ENCODE results near the gene STK36.

STK36 gene

GRCh38 chr2:218671654-218672566 is at the start of gene STK36, which contains the start of gene RNF25:
Gene STK36, plus strand, starts transcription at chr2:218672086. Its CDS starts 744 bp downstream, at chr2:218672830.
Gene RNF25, minus strand, starts transcription at chr2:218672002. Its CDS starts 32 bp downstream, at chr2:218671970.
- DNase-seq (ENCODE audit: low read depth, low spot score) = peak; percentile 54

GRCh38 chr2:218622606-218623365 is 49.1 kb upstream of the STK36 start:
- no peak for DNase-seq (ENCODE audit: low read depth, low spot score)

- no peak for DNase-seq (ENCODE audit: low read depth, low spot score)
Observed at GRCh38 chr2:218623366-218623705, 48.5 kb upstream of the STK36 start.

GRCh38 chr2:218626369-218626768 is 45.5 kb upstream of the STK36 start:
- DNase-seq (ENCODE audit: low read depth, low spot score) = no peak

GRCh38 chr2:218627939-218628338 is 43.9 kb upstream of the STK36 start:
- DNase-seq (ENCODE audit: low read depth, low spot score) = no peak

GRCh38 chr2:218631837-218632236 is 40.0 kb upstream of the STK36 start:
- DNase-seq (ENCODE audit: low read depth, low spot score) = no peak

GRCh38 chr2:218635719-218636118 is 36.2 kb upstream of the STK36 start:
- no peak for DNase-seq (ENCODE audit: low read depth, low spot score)

- no peak for DNase-seq (ENCODE audit: low read depth, low spot score)
Observed at GRCh38 chr2:218638372-218638771, 33.5 kb upstream of the STK36 start.

- DNase-seq (ENCODE audit: low read depth, low spot score) = no peak
Observed at GRCh38 chr2:218642121-218642656, 29.7 kb upstream of the STK36 start.

- no peak for DNase-seq (ENCODE audit: low read depth, low spot score)
Observed at GRCh38 chr2:218642786-218643185, 29.1 kb upstream of the STK36 start.

GRCh38 chr2:218643751-218644310 is 28.1 kb upstream of the STK36 start:
- no peak for DNase-seq (ENCODE audit: low read depth, low spot score)

GRCh38 chr2:218644721-218645120 is 27.2 kb upstream of the STK36 start:
- no peak for DNase-seq (ENCODE audit: low read depth, low spot score)

- DNase-seq (ENCODE audit: low read depth, low spot score) = no peak
Observed at GRCh38 chr2:218645126-218645525, 26.8 kb upstream of the STK36 start.

- no peak for DNase-seq (ENCODE audit: low read depth, low spot score)
Observed at GRCh38 chr2:218648088-218648786, 23.6 kb upstream of the STK36 start.

GRCh38 chr2:218648787-218649100 is 23.1 kb upstream of the STK36 start:
- DNase-seq (ENCODE audit: low read depth, low spot score) = no peak

- DNase-seq (ENCODE audit: low read depth, low spot score) = no peak
Observed at GRCh38 chr2:218655751-218656150, 16.1 kb upstream of the STK36 start.

GRCh38 chr2:218658671-218659257 is 13.1 kb upstream of the STK36 start:
- DNase-seq (ENCODE audit: low read depth, low spot score) = no peak

- DNase-seq (ENCODE audit: low read depth, low spot score) = peak; percentile 91
Observed at GRCh38 chr2:218659258-218659987, 12.5 kb upstream of the STK36 start, which contains the start of the genes BCS1L and ZNF142. Gene BCS1L, plus strand, starts transcription at chr2:218659683. Its CDS starts 1,305 bp downstream, at chr2:218660988. Gene ZNF142, minus strand, starts transcription at chr2:218659623. Its CDS starts 3,194 bp downstream, at chr2:218656429.

- no peak for DNase-seq (ENCODE audit: low read depth, low spot score)
Observed at GRCh38 chr2:218659988-218660358, 11.9 kb upstream of the STK36 start.

- DNase-seq (ENCODE audit: low read depth, low spot score) = no peak
Observed at GRCh38 chr2:218662377-218662776, 9.5 kb upstream of the STK36 start.

Data from activated naive CD8-positive, alpha-beta T cell treated with anti-CD3 and anti-CD28 coated beads, Interleukin-2, amount 50 U/mL, for 16 hours (primary cell).